ENCODE data around the gene NEFH. TPM values are rescaled to one million over a fixed set of nuclear protein-coding genes. Genes with fewer than 3 reads are reported as not detected.

NEFH gene
- polyA plus RNA-seq, 10 donors = 0.29 to 6.5 (median 3.1) TPM

Other genes starting within 250 kb of the NEFH start
- 10 to 100 TPM; 18.1 to 25.4 (median 21.7) TPM for gene RHBDD3, start 212.2 kb upstream of the NEFH start, polyA plus RNA-seq (ENCODE audit: insufficient read length in 10 of 10)
- 100 to 1,000 TPM; 133 to 217 (median 165) TPM for gene EWSR1, start 211.9 kb upstream of the NEFH start, polyA plus RNA-seq (ENCODE audit: insufficient read length in 10 of 10)
- gene GAS2L1, start 173.6 kb upstream of the NEFH start, polyA plus RNA-seq (ENCODE audit: insufficient read length in 10 of 10) = 10 to 100 TPM in 6 of 10 donors, 1 to 10 TPM in 4; 8.1 to 15.9 (median 11.9) TPM
- gene RASL10A, start 164.5 kb upstream of the NEFH start, polyA plus RNA-seq (ENCODE audit: insufficient read length in 10 of 10) = 1 to 10 TPM; 1.2 to 3.1 (median 2.3) TPM
- 10 to 100 TPM; 22.2 to 31.5 (median 26.2) TPM for gene AP1B1, start 91.6 kb upstream of the NEFH start, polyA plus RNA-seq (ENCODE audit: insufficient read length in 10 of 10)
- under 1 TPM in 7 of 10 donors, not detected in 3; 0.12 to 0.51 (median 0.42) TPM for gene RFPL1, start 41.6 kb upstream of the NEFH start, polyA plus RNA-seq (ENCODE audit: insufficient read length in 10 of 10)
- 10 to 100 TPM; 16.4 to 27.2 (median 22.0) TPM for gene THOC5, start 73.5 kb downstream of the NEFH start, polyA plus RNA-seq (ENCODE audit: insufficient read length in 10 of 10)
- 10 to 100 TPM; 20.6 to 35.9 (median 29.1) TPM for gene NIPSNAP1, start 100.9 kb downstream of the NEFH start, polyA plus RNA-seq (ENCODE audit: insufficient read length in 10 of 10)
- gene NF2, start 123.4 kb downstream of the NEFH start, polyA plus RNA-seq (ENCODE audit: insufficient read length in 10 of 10) = 10 to 100 TPM; 18.4 to 25.5 (median 21.4) TPM
- gene CABP7, start 239.8 kb downstream of the NEFH start, polyA plus RNA-seq (ENCODE audit: insufficient read length in 10 of 10) = under 1 TPM in 9 of 10 donors, not detected in 1; 0.07 to 0.21 (median 0.10) TPM

Measured in muscle of back (tissue), 10 donors.